GM18505 (cell line): ENCODE data around the gene C1orf52.

Experiments used
- ATAC-seq: cut with Tn5 transposase; IDR thresholded peaks from one replicate; pipeline ENCODE4 v1.9.1; 2021; ENCODE audit not compliant: unreplicated experiment
- POLR2A ChIP-seq: IDR thresholded peaks from 4 replicates; pipeline ENCODE4 v1.6.1; 2011; ENCODE audit warnings: borderline replicate concordance; ENCODE audit not compliant: insufficient read depth, insufficient read length; ENCODE audit errors: extremely low read depth

The C1orf52 gene

DNA sequence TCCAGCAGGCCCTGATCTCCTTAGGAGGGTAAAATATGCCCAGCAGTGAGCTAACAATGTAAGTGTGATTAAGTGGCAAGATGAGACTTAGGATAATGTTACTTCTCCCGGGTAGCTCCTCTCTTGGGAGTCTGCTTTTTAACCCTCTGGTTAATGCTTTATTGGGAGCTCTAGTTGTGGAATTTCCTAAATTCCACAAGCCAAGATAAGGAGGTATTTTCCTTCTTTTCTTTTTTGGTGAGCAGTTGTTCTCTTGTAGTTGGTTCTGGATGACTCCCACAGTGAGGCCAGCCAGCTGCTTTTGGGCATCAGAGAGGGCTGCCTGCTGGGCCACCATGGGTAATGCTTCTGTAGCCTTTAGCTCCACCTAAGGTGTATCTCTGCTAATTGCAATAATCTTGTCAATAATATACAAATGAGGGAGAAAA lies 19.3 kb downstream of the C1orf52 start:
- TF ChIP-seq POLR2A: no peak
- ATAC-seq: no peak

- ATAC-seq: no peak
- no peak for TF ChIP-seq POLR2A
These were observed 21.8 kb downstream of the C1orf52 start for GRCh38 chr1:85237613-85238012.

GRCh38 chr1:85230305-85230977 lies 29.0 kb downstream of the C1orf52 start:
- ATAC-seq: no peak
- no peak for TF ChIP-seq POLR2A

GRCh38 chr1:85229574-85230097 lies 29.8 kb downstream of the C1orf52 start:
- TF ChIP-seq POLR2A: no peak
- ATAC-seq: no peak

GRCh38 chr1:85228972-85229371 lies 30.5 kb downstream of the C1orf52 start:
- ATAC-seq: no peak
- TF ChIP-seq POLR2A: no peak

DNA sequence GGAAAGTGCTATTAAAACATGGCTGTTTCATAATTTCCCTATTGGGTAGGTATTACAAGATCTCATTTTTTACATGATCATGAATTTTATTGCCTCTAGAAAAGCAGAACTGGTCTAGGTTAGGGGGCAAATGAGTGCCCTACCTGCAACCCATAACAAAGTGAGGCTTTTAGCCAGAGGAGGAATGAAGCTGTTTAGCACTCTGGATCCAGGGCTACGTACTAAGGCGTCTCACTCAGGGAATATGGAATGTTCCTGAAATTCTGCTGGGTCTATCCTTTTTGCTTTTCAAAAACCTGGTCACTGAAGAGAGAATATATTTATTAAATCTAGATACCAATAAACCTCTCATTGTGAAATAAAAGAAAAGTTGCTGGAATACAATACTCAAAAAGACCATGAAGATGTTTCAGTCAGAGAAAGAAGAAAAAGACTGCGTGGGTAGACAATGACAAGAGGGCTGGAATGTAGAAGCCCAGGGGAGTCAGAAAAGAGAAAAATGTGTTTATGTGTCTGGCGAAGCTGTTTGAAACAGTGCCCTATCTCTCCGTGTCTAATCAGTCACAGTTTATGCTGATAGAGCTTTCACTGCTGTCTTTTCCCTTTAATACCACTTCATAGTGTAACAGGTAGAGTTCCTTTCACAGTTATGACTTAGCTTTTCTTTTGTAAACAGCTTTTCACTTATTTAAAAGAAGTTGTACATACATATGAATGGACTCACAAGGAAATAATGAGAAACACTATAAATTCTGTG lies 33.7 kb downstream of the C1orf52 start:
- no peak for TF ChIP-seq POLR2A
- no peak for ATAC-seq

GRCh38 chr1:85224734-85225623 lies 34.5 kb downstream of the C1orf52 start:
- TF ChIP-seq POLR2A: no peak
- no peak for ATAC-seq

DNA sequence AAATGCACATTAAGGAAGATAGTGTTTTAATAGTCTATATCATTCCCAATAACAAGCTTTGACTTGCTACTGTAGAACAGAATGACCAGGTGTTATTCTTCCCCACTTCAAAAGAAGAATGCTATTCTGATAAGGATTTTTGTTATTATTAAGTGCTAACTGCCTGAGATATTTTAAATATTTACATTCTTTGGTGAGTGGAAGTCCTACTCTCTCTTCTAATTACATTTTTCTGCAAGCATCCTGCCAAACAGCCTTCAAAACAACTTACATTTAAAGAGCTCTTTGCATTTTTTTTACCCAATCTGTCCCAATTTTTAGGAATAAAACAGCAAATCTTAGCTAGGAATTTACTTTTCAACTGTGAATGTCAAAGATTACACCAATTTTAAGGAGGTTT lies 35.2 kb downstream of the C1orf52 start:
- ATAC-seq: no peak
- no peak for TF ChIP-seq POLR2A

- no peak for TF ChIP-seq POLR2A
- no peak for ATAC-seq
These were observed 36.1 kb downstream of the C1orf52 start for GRCh38 chr1:85223334-85223733.

DNA sequence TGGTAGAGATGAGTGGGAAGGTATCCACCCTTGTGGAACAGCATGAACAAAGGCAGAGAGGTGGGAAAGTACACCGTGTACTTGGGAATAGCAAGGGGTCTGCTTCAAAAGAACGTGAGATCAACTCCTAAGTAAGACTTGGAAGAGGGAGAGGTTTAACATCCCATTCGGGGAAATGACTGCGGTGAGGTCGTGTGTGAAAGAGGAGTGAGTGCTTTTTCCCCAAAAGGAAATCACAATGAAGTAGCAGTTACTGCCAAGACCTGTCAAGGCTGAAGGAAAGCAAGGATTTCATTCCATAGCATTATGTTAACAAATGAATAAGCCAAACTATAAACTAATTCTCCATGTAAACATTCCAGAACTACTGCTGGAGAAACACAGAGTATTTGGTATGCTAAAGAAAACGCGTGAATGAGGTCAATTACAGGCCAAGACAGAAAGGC lies 38.7 kb downstream of the C1orf52 start:
- no peak for ATAC-seq
- no peak for TF ChIP-seq POLR2A

DNA sequence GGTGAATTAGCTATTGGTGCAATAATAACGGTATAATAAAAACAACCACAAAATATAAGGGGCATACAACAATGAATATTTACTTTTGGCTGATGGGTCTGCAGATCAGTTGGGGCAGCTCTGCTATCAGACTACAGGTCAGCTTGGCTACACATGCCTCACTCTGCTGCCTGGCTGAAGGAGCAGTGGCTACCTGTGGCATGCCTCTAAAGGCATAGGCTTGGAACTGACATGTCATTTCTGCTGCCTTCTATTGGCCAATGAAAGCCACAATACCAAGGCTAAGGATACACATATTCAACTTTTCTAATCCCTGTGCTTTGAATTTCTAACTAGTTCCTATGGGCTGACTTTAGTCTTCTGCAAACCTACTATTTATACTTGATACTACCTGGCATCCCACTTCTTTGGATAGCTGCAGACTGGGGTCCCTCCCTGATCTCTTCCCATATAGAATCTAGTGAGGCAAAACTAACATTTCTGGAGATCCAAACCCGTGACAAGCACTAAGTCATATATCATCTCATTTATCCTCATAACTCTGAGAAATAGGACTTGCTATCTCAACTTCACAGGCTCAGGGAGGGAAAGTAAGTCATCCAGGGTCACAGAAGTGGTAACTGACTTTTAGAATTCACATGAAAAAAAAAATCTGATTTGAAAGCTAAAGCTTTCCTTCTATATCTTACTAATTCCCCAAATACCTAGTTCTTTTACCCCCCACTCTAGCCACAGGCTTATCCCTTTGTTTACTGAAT lies 39.4 kb downstream of the C1orf52 start:
- TF ChIP-seq POLR2A: no peak
- no peak for ATAC-seq

DNA sequence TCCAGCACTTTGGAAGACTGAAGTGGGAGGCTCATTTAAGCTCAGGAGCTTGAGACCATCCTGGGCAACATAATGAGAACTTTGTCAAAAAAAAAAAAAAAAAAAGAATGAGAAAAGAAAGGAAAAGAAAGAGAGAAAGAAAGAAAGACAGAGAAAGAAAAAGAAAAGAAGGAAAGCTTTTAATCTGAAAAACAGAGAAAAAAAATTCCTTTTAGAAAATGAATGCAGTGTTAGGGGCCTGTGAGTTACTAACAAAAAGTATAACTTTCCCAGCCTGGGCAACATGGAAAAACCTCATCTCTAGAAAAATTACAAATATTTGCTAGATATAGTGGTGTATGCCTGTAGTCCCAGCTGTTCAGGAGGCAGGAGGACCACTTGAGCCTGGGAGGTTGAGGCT lies 42.8 kb downstream of the C1orf52 start:
- no peak for ATAC-seq
- TF ChIP-seq POLR2A: no peak
